NCI-H748 (cell line): ENCODE measurements around the gene RELB.

Source experiments
- DNase-seq: peaks from one replicate; lab custom pipeline; 2025; ENCODE audit not compliant: unreplicated experiment; lab: John Stamatoyannopoulos, UW

The RELB gene

GRCh38 chr19:45079063-45079910, 78.0 kb downstream of the RELB start, which contains the start of gene GEMIN7:
TSS of gene GEMIN7 (plus strand) at chr19:45079260. CDS start at chr19:45090115, 10,855 bp downstream.
- peak; percentile 85 for DNase-seq

GRCh38 chr19:45079911-45080370, 78.7 kb downstream of the RELB start:
- no peak for DNase-seq

GRCh38 chr19:45082170-45082569, 80.9 kb downstream of the RELB start:
- DNase-seq, result no peak

- no peak for DNase-seq
Observed at GRCh38 chr19:45086480-45086879, 85.2 kb downstream of the RELB start.

GRCh38 chr19:45087531-45087930, 86.3 kb downstream of the RELB start:
- no peak for DNase-seq
